Osteoblast (primary cell): Measurements from ENCODE around the gene FCER1G. TPM values are rescaled to one million over a fixed set of nuclear protein-coding genes. Genes with fewer than 3 reads are reported as not detected.

Source experiments
- DNase-seq: peaks from one replicate; pipeline ENCODE4 v3.0.0; 2011; ENCODE audit warnings: low spot score, mixed read lengths; ENCODE audit not compliant: insufficient read length; ENCODE audit errors: missing footprints
- H2AFZ ChIP-seq: 2 replicates; pipeline ENCODE4 v1.6.0; 2011; ENCODE audit warnings: mild to moderate bottlenecking, low read length
- H3K27ac ChIP-seq: 2 replicates; pipeline ENCODE4 v1.5.1; 2011; ENCODE audit warnings: mild to moderate bottlenecking, low read depth, low read length, moderate library complexity
- H3K27me3 ChIP-seq: 2 replicates; pipeline ENCODE4 v1.6.0; 2012; ENCODE audit warnings: mild to moderate bottlenecking, control low read depth, inconsistent platforms, low read length, moderate library complexity; ENCODE audit not compliant: insufficient read depth
- H3K36me3 ChIP-seq: 2 replicates; pipeline ENCODE4 v1.5.1; 2011; ENCODE audit warnings: mild to moderate bottlenecking, low read length, control low read depth, moderate library complexity; ENCODE audit not compliant: insufficient read depth
- H3K4me1 ChIP-seq: 2 replicates; pipeline ENCODE4 v1.5.1; 2011; ENCODE audit warnings: mild to moderate bottlenecking, low read length, control low read depth, moderate library complexity; ENCODE audit not compliant: insufficient read depth
- H3K4me2 ChIP-seq: 2 replicates; pipeline ENCODE4 v1.6.0; 2011; ENCODE audit warnings: mild to moderate bottlenecking, low read length; ENCODE audit not compliant: insufficient read depth
- H3K4me3 ChIP-seq: fragments of 200-600 bp; sonication (generic); 3 replicates; pipeline ENCODE4 v1.5.1; 2012; ENCODE audit warnings: mild to moderate bottlenecking, low read length, inconsistent platforms; ENCODE audit not compliant: insufficient read depth
- H3K79me2 ChIP-seq: 2 replicates; pipeline ENCODE4 v1.6.0; 2012; ENCODE audit warnings: mild to moderate bottlenecking, low read length, control low read depth, inconsistent platforms; ENCODE audit not compliant: insufficient read depth
- H3K9me3 ChIP-seq: 2 replicates; pipeline ENCODE4 v1.5.1; 2011; ENCODE audit warnings: low read depth, low read length, control low read depth
- H4K20me1 ChIP-seq: 2 replicates; pipeline ENCODE4 v1.6.0; 2012; ENCODE audit warnings: mild to moderate bottlenecking, low read length, control low read depth; ENCODE audit not compliant: insufficient read depth
- CTCF ChIP-seq: IDR thresholded peaks from 2 replicates; pipeline ENCODE4 v1.5.1; 2011; ENCODE audit warnings: mild to moderate bottlenecking, low read depth, low read length, moderate library complexity; ENCODE audit errors: extremely low read depth
- total RNA-seq: library from RNA; depleted of rRNA; stranded (reverse); fragments of >200 nt; gene quantifications from 2 replicates; pipeline ENCODE4 v1.2.3, GENCODE V29; 2012

Gene FCER1G
- total RNA-seq, 1 donor, result 0.72 TPM

DNA sequence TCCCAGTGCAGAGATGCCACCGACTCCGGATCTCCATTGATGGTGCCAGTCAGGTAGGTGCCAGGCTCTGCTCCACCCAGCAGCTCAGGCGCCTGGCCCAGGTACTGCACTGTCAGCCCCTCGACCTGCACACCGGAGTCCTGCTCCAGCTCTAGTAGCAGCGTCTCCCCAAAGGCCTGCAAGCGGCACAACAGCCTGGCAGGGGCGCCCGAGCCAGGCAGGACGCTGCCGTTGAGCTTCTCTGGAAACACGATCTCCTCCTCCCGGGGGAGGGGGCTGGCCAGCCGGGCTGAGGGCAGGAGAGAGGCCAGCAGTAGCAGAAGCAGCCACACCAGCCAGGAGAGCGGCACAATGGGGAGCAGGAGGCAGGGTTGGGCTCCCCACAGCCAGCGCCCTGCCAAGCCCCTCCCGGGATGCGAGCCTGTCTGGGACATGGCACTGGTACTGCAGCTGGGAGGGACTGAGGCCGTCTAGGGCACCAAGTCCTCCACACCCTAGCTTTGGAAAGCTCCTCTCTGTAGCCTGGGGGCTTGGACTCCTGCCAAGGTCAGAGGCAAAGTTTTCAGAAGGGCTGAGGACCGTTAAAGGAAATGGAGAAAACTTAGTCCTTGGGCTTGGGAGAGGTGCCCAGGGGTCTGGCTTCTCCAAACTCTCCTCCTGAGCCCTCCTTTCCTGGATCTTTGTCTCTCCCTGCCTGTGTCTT is 16.8 kb upstream of the FCER1G start:
- Histone ChIP-seq H3K4me3 (peak overlapping the region; percentile 66), H3K4me1 (peaks cover 56% of the 10 kb centered on the region), H4K20me1 (no peaks in the 10 kb centered on the region), H3K36me3 (no peaks in the 10 kb centered on the region), H3K27ac (peak overlapping the region; percentile 91), H2AFZ (peak overlapping the region; percentile 88), H3K79me2 (peaks cover 23% of the 10 kb centered on the region), H3K27me3 (no peaks in the 10 kb centered on the region), H3K4me2 (peak overlapping the region; percentile 72), H3K9me3 (no peaks in the 10 kb centered on the region)
- TF ChIP-seq CTCF, result no peak
- DNase-seq, result peak; percentile 76

GRCh38 chr1:161198897-161199431 is 16.1 kb upstream of the FCER1G start, which contains the start of gene ADAMTS4:
Gene ADAMTS4 (minus strand): TSS chr1:161199054. CDS start chr1:161198627, 427 bp downstream.
- Histone ChIP-seq H3K4me3 (peak within 1 kb of the TSS; percentile 66), H3K4me1 (peaks cover 58% of the 10 kb centered on the region), H3K36me3 (peaks cover 3% of the 10 kb centered on the region), H3K9me3 (no peaks in the 10 kb centered on the region), H3K4me2 (peak within 1 kb of the TSS; percentile 72), H3K27ac (peak within 1 kb of the TSS; percentile 91), H4K20me1 (no peaks in the 10 kb centered on the region), H3K79me2 (peaks cover 29% of the 10 kb centered on the region), H3K27me3 (no peaks in the 10 kb centered on the region), H2AFZ (peak within 1 kb of the TSS; percentile 88)
- TF ChIP-seq CTCF, result no peak
- DNase-seq, result peak; percentile 97

DNA sequence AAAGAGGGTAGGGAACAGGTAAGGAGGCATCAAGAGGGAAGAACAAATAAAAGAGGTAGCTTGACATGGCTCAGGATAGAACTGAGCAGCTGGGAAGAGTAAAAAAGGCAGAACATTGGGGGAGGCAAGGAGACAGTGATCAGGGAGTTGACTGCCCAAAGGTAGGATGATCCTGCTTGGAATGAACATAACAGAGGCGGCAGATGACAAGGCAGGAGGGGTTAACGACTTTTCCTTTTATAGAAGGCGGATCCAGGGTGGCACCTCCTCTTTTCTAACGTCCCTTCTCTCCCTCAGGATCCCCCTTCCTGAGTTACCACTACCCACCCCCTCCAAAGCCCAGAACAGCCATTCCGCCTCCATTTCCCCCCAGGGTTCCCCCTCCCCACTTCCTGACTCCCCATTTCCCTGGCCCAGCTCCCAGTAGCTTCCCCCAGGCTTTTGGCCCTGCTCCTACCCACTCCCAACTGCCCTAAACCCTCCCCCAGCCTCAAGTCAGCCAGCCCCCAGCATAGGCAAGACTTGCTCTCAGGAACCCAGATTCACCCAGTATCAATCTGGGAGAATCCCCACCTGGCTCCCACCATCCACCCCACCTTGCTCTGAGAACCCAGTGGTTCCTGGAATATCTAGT is 15.5 kb upstream of the FCER1G start:
- TF ChIP-seq CTCF, result no peak
- no peak for DNase-seq
- Histone ChIP-seq H4K20me1 (no peaks in the 10 kb centered on the region), H3K27ac (peak overlapping the region; percentile 91), H3K9me3 (no peaks in the 10 kb centered on the region), H3K4me3 (peak overlapping the region; percentile 66), H3K79me2 (peaks cover 36% of the 10 kb centered on the region), H3K27me3 (no peaks in the 10 kb centered on the region), H2AFZ (peak overlapping the region; percentile 88), H3K4me2 (peak overlapping the region; percentile 72), H3K36me3 (peaks cover 10% of the 10 kb centered on the region), H3K4me1 (peaks cover 58% of the 10 kb centered on the region)

DNA sequence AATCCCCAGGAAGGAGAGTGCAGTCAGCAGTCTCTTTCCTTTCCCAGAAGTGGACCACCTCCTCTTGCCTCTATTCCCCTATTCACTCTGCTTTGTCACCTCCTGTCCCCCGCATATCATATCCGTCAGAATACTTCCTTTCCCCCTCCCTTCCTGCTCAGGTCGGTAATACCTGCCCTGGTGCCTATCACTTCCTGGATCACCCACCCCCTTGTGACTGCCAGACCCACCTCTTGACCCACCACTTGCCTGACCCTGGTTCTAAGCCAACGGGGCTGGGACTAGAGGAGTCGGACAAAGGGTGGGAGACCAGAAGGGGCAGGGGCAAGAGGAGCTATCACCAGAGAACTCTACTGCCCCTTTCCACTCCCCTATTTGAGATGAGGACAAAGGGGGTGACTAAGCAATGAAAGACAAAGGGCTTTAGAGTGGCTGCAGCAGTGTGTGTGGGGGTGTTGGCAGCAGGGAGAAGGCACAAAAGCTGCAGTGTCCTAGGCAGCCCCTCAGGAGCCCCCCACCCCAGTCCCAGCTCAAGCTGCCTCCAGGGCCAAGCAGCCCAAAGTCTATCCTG is 14.6 kb upstream of the FCER1G start:
- H4K20me1 ChIP-seq, result no peaks in the 10 kb centered on the region
- H3K79me2 ChIP-seq, result peaks cover 42% of the 10 kb centered on the region
- H2AFZ ChIP-seq, result peak overlapping the region; percentile 32
- no peak for TF ChIP-seq CTCF
- H3K27me3 ChIP-seq, result no peaks in the 10 kb centered on the region
- H3K4me3 ChIP-seq, result no peak overlapping the region
- no peaks in the 10 kb centered on the region for H3K9me3 ChIP-seq
- H3K27ac ChIP-seq, result peak overlapping the region; percentile 94
- H3K4me2 ChIP-seq, result no peak overlapping the region
- H3K36me3 ChIP-seq, result peaks cover 10% of the 10 kb centered on the region
- no peak for DNase-seq
- peaks cover 58% of the 10 kb centered on the region for H3K4me1 ChIP-seq
